Measurements from ENCODE around the gene WT1. TPM values are rescaled to one million over a fixed set of nuclear protein-coding genes. Genes with fewer than 3 reads are reported as not detected.
"Not testable (repeated sequence)": the region's sequence is repeated elsewhere in the genome, so short reads cannot be mapped to it uniquely, and the experiment has no call there.

The WT1 gene
- not detected for polyA plus RNA-seq (ENCODE audit: insufficient read length)

- DNase-seq (ENCODE audit: low read depth) = no peak
Measured at GRCh38 chr11:32435511-32435941, at the start of gene WT1. Gene WT1 (minus strand): TSS chr11:32435539.

GRCh38 chr11:32479291-32479690 lies 44.0 kb upstream of the WT1 start:
- no peak for DNase-seq (ENCODE audit: low read depth)

- no peak for DNase-seq (ENCODE audit: low read depth)
Measured at GRCh38 chr11:32478277-32478731, 43.0 kb upstream of the WT1 start.

- DNase-seq (ENCODE audit: low read depth) = no peak
Measured at GRCh38 chr11:32473282-32473909, 38.1 kb upstream of the WT1 start.

- no peak for DNase-seq (ENCODE audit: low read depth)
Measured at GRCh38 chr11:32472226-32472625, 36.9 kb upstream of the WT1 start.

GRCh38 chr11:32471544-32471943 lies 36.2 kb upstream of the WT1 start:
- not testable (repeated sequence) for DNase-seq (ENCODE audit: low read depth)

- DNase-seq (ENCODE audit: low read depth) = no peak
Measured at GRCh38 chr11:32469791-32470190, 34.5 kb upstream of the WT1 start.

GRCh38 chr11:32466279-32466915 lies 31.1 kb upstream of the WT1 start:
- no peak for DNase-seq (ENCODE audit: low read depth)

- DNase-seq (ENCODE audit: low read depth) = no peak
Measured at GRCh38 chr11:32464078-32464477, 28.7 kb upstream of the WT1 start.

- no peak for DNase-seq (ENCODE audit: low read depth)
Measured at GRCh38 chr11:32462011-32462690, 26.8 kb upstream of the WT1 start.

GRCh38 chr11:32456864-32457263 lies 21.5 kb upstream of the WT1 start:
- DNase-seq (ENCODE audit: low read depth) = no peak

GRCh38 chr11:32454993-32455392 lies 19.7 kb upstream of the WT1 start:
- no peak for DNase-seq (ENCODE audit: low read depth)

- no peak for DNase-seq (ENCODE audit: low read depth)
Measured at GRCh38 chr11:32451808-32452207, 16.5 kb upstream of the WT1 start.

- no peak for DNase-seq (ENCODE audit: low read depth)
Measured at GRCh38 chr11:32450372-32450771, 15.0 kb upstream of the WT1 start.

- DNase-seq (ENCODE audit: low read depth) = no peak
Measured at GRCh38 chr11:32448232-32448631, 12.9 kb upstream of the WT1 start.

- no peak for DNase-seq (ENCODE audit: low read depth)
Measured at GRCh38 chr11:32447252-32447651, 11.9 kb upstream of the WT1 start.

- no peak for DNase-seq (ENCODE audit: low read depth)
Measured at GRCh38 chr11:32446227-32446626, 10.9 kb upstream of the WT1 start.

GRCh38 chr11:32444186-32444585 lies 8.8 kb upstream of the WT1 start:
- DNase-seq (ENCODE audit: low read depth) = no peak

- DNase-seq (ENCODE audit: low read depth) = no peak
Measured at GRCh38 chr11:32440916-32441315, 5.6 kb upstream of the WT1 start.

- DNase-seq (ENCODE audit: low read depth) = no peak
Measured at GRCh38 chr11:32440312-32440908, 5.1 kb upstream of the WT1 start.

- DNase-seq (ENCODE audit: low read depth) = no peak
Measured at GRCh38 chr11:32439501-32440210, 4.3 kb upstream of the WT1 start.
